ENCODE data around the gene UMPS.
"Not testable (repeated sequence)": the region's sequence is repeated elsewhere in the genome, so short reads cannot be mapped to it uniquely, and the experiment has no call there.

Gene UMPS

GRCh38 chr3:124780356-124780755, 50.1 kb downstream of the UMPS start:
- no peak for DNase-seq (ENCODE audit: low read depth)

GRCh38 chr3:124780761-124781475, 50.7 kb downstream of the UMPS start:
- no peak for DNase-seq (ENCODE audit: low read depth)

- no peak for DNase-seq (ENCODE audit: low read depth)
These were observed 51.5 kb downstream of the UMPS start for GRCh38 chr3:124781476-124782376.

- DNase-seq (ENCODE audit: low read depth) = not testable (repeated sequence)
These were observed 52.1 kb downstream of the UMPS start for GRCh38 chr3:124782377-124782712.

GRCh38 chr3:124783696-124784095, 53.4 kb downstream of the UMPS start:
- DNase-seq (ENCODE audit: low read depth) = no peak

GRCh38 chr3:124784686-124785382, 54.6 kb downstream of the UMPS start:
- no peak for DNase-seq (ENCODE audit: low read depth)

- no peak for DNase-seq (ENCODE audit: low read depth)
These were observed 55.7 kb downstream of the UMPS start for GRCh38 chr3:124785973-124786372.

GRCh38 chr3:124786511-124787241, 56.4 kb downstream of the UMPS start:
- no peak for DNase-seq (ENCODE audit: low read depth)

- DNase-seq (ENCODE audit: low read depth) = no peak
These were observed 57.4 kb downstream of the UMPS start for GRCh38 chr3:124787476-124788195.

- DNase-seq (ENCODE audit: low read depth) = no peak
These were observed 58.0 kb downstream of the UMPS start for GRCh38 chr3:124788254-124788745.

GRCh38 chr3:124789103-124789502, 58.9 kb downstream of the UMPS start:
- DNase-seq (ENCODE audit: low read depth) = not testable (repeated sequence)

- no peak for DNase-seq (ENCODE audit: low read depth)
These were observed 60.9 kb downstream of the UMPS start for GRCh38 chr3:124791142-124791541.

GRCh38 chr3:124791639-124792151, 61.4 kb downstream of the UMPS start:
- no peak for DNase-seq (ENCODE audit: low read depth)

GRCh38 chr3:124792341-124793040, 62.2 kb downstream of the UMPS start:
- no peak for DNase-seq (ENCODE audit: low read depth)

GRCh38 chr3:124793054-124793739, 62.9 kb downstream of the UMPS start:
- DNase-seq (ENCODE audit: low read depth) = no peak

- DNase-seq (ENCODE audit: low read depth) = no peak
These were observed 66.2 kb downstream of the UMPS start for GRCh38 chr3:124796477-124796876.

GRCh38 chr3:124797426-124797945, 67.2 kb downstream of the UMPS start:
- no peak for DNase-seq (ENCODE audit: low read depth)

Measured in activated T-cell treated with anti-CD3 and anti-CD28 coated beads for 48 hours (primary cell).